Gastrocnemius medialis (tissue), 4 donors: ENCODE measurements around the gene ITGAE. TPM values are rescaled to one million over a fixed set of nuclear protein-coding genes. Genes with fewer than 3 reads are reported as not detected.

Source experiments
- ATAC-seq, 2 donors: fragments of 150-250 bp; one replicate each; pipeline ENCODE4 v1.9.1; 2016
- DNase-seq, 2 donors: peaks; one replicate each; pipeline ENCODE4 v3.0.0-alpha.2; 2019
- H3K27ac ChIP-seq, 4 donors: fragments of 200-600 bp; sonication (generic); 1 replicate in 1 of 4; 2 replicates in 3 of 4; pipeline ENCODE4 v1.5.1; 2016 to 2018; ENCODE audit warnings: mild to moderate bottlenecking in 2 of 4, moderate library complexity in 1 of 4
- H3K27me3 ChIP-seq, 3 donors: fragments of 200-600 bp; sonication (generic) in 2 of 3; 1 replicate in 1 of 3; 2 replicates in 2 of 3; pipeline versions ENCODE4 v1.5.1 to v1.6.0; 2016 to 2019; ENCODE audit warnings: mild to moderate bottlenecking in 1 of 3, moderate library complexity in 1 of 3
- H3K36me3 ChIP-seq, 2 donors: fragments of 200-600 bp; sonication (generic) in 1 of 2; one replicate each; pipeline ENCODE4 v1.5.1; 2017 to 2018
- H3K4me1 ChIP-seq, 2 donors: fragments of 200-600 bp; sonication (generic) in 1 of 2; one replicate each; pipeline ENCODE4 v1.5.1; 2016 to 2017; ENCODE audit warnings: mild to moderate bottlenecking in 2 of 2
- H3K4me3 ChIP-seq, 4 donors: fragments of 200-600 bp; sonication (generic) in 3 of 4; 1 replicate in 1 of 4; 2 replicates in 3 of 4; pipeline ENCODE4 v1.5.1; 2016 to 2019; ENCODE audit warnings: mild to moderate bottlenecking in 2 of 4
- H3K9me3 ChIP-seq, 3 donors: fragments of 200-600 bp; sonication (generic) in 2 of 3; 1 replicate in 1 of 3; 2 replicates in 2 of 3; pipeline ENCODE4 v1.5.1; 2016 to 2019
- POLR2A ChIP-seq, 2 donors: fragments of 450-650 bp; IDR thresholded peaks; one replicate each; pipeline ENCODE4 v1.6.1; 2017; ENCODE audit warnings: antibody characterized with exemption in 2 of 2, mild to moderate bottlenecking in 2 of 2, moderate library complexity in 2 of 2
- in situ Hi-C, 4 donors: fragments of 200-750 bp; cut with MboI; loops; one replicate each; pipeline versions ENCODE4 v1.15.0 to v1.8.0; 2017; ENCODE audit warnings: low sequenced_read_pairs in 4 of 4
- intact Hi-C: fragments of 100-400 bp; cut with DNase I; formaldehyde crosslinking; loops from one replicate; pipeline ENCODE4 v1.15.1; 2023; ENCODE audit warnings: low total_unique reads
- total RNA-seq, 4 donors: library from RNA; depleted of rRNA; stranded (reverse); fragments of >200 nt; gene quantifications; one replicate each; pipeline versions ENCODE4 v1.1.0 to v1.2.3, GENCODE V29; 2016
- TF ChIP-seq, protein P1 (sequence below), 5 experiments: fragments of 450-650 bp in 3 of 5; fragments of 200-600 bp in 2 of 5; sonication (generic) in 2 of 5; IDR thresholded peaks in 4 of 5; conservative IDR thresholded peaks in 1 of 5; 1 replicate in 4 of 5; 2 replicates in 1 of 5; pipeline ENCODE4 v1.5.1; 2016 to 2019; ENCODE audit warnings: antibody characterized with exemption in 5 of 5, mild to moderate bottlenecking in 3 of 5, moderate library complexity in 3 of 5

The ITGAE gene
- total RNA-seq, 4 donors from 2014 or later = 10.8 to 25.0 (median 23.5) TPM

DNA sequence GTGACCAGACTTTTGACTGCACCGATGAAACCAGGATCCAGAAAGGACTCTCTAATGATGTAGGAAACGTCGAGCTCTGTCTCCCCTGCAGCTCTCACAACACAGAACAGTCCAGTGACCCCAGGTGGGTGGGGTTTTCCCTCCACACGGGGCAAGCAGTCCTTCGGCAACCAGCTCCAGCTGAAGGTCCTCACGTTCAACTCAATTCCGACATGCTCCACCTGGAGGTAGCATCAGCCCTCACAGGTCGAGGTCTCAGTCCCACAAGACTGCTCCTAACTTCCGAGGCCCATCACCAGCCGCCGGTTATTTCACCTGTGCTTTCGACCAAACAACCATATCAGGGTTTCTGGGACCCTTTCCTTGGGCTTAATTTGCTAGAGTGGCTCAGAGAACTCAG lies 28.2 kb downstream of the ITGAE start:
- ATAC-seq = no peak
- intact Hi-C loops (no loop called here), in situ Hi-C loops (no loop called here)
- Histone ChIP-seq H3K4me3 (no peak overlapping the region), H3K4me1 (no peaks in the 10 kb centered on the region), H3K27me3 (no peaks in the 10 kb centered on the region), H3K36me3 (no peaks in the 10 kb centered on the region), H3K9me3 (no peaks in the 10 kb centered on the region), H3K27ac (no peak overlapping the region)
- no peak for TF ChIP-seq POLR2A (IDR thresholded peaks at IDR 0.05)
- TF ChIP-seq, protein P1, sequence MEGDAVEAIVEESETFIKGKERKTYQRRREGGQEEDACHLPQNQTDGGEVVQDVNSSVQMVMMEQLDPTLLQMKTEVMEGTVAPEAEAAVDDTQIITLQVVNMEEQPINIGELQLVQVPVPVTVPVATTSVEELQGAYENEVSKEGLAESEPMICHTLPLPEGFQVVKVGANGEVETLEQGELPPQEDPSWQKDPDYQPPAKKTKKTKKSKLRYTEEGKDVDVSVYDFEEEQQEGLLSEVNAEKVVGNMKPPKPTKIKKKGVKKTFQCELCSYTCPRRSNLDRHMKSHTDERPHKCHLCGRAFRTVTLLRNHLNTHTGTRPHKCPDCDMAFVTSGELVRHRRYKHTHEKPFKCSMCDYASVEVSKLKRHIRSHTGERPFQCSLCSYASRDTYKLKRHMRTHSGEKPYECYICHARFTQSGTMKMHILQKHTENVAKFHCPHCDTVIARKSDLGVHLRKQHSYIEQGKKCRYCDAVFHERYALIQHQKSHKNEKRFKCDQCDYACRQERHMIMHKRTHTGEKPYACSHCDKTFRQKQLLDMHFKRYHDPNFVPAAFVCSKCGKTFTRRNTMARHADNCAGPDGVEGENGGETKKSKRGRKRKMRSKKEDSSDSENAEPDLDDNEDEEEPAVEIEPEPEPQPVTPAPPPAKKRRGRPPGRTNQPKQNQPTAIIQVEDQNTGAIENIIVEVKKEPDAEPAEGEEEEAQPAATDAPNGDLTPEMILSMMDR (IDR thresholded peaks at IDR 0.05 in 4 of 5, conservative IDR thresholded peaks at IDR 0.05 in 1 of 5) = no peak
- no peak for DNase-seq

DNA sequence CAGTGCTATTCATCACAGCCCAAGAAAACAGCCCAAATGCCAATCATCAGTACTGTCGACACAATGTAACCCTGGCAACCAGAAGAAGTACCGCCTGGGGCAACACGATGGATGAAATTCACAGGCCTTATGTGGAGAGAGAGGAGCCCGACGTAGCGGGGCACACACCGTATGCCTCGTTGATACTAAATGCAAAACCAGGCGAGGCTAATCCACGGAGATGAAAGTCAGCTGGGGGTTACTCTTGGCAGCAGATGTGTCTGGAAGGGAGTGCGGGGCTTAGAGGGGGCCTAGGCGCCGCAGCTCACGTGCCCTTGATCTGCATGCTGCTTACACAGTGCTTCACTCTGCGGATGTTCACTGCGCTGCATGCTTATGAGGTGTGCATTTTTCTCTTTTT lies 29.8 kb downstream of the ITGAE start:
- Histone ChIP-seq H3K36me3 (no peaks in the 10 kb centered on the region), H3K4me1 (no peaks in the 10 kb centered on the region), H3K27me3 (no peaks in the 10 kb centered on the region), H3K4me3 (no peak overlapping the region), H3K9me3 (no peaks in the 10 kb centered on the region), H3K27ac (no peak overlapping the region)
- intact Hi-C loops (no loop called here), in situ Hi-C loops (no loop called here)
- no peak for DNase-seq
- no peak for ATAC-seq
- TF ChIP-seq, protein P1 (IDR thresholded peaks at IDR 0.05 in 4 of 5, conservative IDR thresholded peaks at IDR 0.05 in 1 of 5) = no peak
- TF ChIP-seq POLR2A (IDR thresholded peaks at IDR 0.05) = no peak

GRCh38 chr17:3770466-3770865 lies 30.5 kb downstream of the ITGAE start:
- in situ Hi-C loops = no loop called here
- no peak for DNase-seq

DNA sequence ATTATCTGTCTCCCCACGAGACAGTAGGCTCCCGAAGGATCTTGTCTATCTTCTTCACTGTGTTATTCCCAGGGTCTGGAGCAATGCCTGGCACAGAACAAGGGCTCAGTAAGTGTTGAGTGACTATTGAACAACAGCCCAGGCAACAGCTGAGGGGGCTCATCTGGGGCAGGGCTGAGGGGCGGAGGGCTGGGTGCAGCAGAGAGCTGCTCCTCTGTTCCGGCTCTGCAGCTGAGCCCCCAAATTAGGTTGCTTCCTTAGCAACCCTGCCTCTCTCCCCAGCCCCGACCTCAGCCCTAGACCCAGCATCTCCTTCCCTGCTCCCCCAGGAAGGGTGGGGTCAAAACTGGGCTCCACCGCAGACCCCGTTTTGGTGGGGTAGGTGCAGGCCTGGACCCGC lies 32.2 kb downstream of the ITGAE start:
- intact Hi-C loops = no loop called here
- ATAC-seq (no peak), DNase-seq (no peak)
- Histone ChIP-seq H3K27me3 (no peaks in the 10 kb centered on the region), H3K9me3 (no peaks in the 10 kb centered on the region), H3K4me3 (no peak overlapping the region), H3K27ac (no peak overlapping the region), H3K4me1 (no peaks in the 10 kb centered on the region), H3K36me3 (no peaks in the 10 kb centered on the region)
- TF ChIP-seq POLR2A (IDR thresholded peaks at IDR 0.05) = no peak
- TF ChIP-seq, protein P1 (IDR thresholded peaks at IDR 0.05 in 4 of 5, conservative IDR thresholded peaks at IDR 0.05 in 1 of 5) = no peak
- in situ Hi-C loops = no loop called here

More at GRCh38 chr17:3770466-3770865, 30.5 kb downstream of the ITGAE start:
- intact Hi-C loops = no loop called here
- no peaks in the 10 kb centered on the region for H3K27me3 ChIP-seq
- H3K36me3 ChIP-seq = no peaks in the 10 kb centered on the region
- TF ChIP-seq, protein P1 (IDR thresholded peaks at IDR 0.05 in 4 of 5, conservative IDR thresholded peaks at IDR 0.05 in 1 of 5) = no peak
- no peak for TF ChIP-seq POLR2A (IDR thresholded peaks at IDR 0.05)
- H3K4me3 ChIP-seq = no peak overlapping the region
- no peak for ATAC-seq
- H3K9me3 ChIP-seq = no peaks in the 10 kb centered on the region
- no peak overlapping the region for H3K27ac ChIP-seq
- H3K4me1 ChIP-seq = no peaks in the 10 kb centered on the region

DNA sequence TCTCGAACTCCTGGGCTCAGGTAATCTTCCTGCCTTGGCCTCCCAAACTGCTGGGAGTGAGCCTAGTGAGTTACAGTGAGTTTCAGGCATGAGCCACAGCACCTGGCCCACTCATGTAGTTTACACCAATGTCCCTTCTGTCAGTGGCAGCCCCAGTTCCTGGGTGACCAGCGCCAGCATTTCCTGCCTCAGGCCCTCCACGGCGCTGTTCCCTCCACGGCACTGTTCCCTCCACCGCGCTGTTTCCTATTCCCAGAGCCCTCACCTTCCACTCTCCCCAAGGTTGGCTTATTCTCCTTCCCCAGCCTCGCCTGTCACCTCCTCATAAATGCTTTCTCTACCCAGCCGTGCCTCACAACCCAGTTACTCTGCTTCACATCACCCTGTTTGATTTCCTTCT lies 32.6 kb downstream of the ITGAE start:
- in situ Hi-C loops = no loop called here
- intact Hi-C loops = no loop called here
- no peak for ATAC-seq

More for the DNA sequence above, 32.6 kb downstream of the ITGAE start:
- H3K27me3 ChIP-seq = no peaks in the 10 kb centered on the region
- no peaks in the 10 kb centered on the region for H3K4me1 ChIP-seq
- TF ChIP-seq, protein P1 (IDR thresholded peaks at IDR 0.05 in 4 of 5, conservative IDR thresholded peaks at IDR 0.05 in 1 of 5) = no peak
- TF ChIP-seq POLR2A (IDR thresholded peaks at IDR 0.05) = no peak
- no peaks in the 10 kb centered on the region for H3K36me3 ChIP-seq
- H3K27ac ChIP-seq = no peak overlapping the region
- no peaks in the 10 kb centered on the region for H3K9me3 ChIP-seq
- H3K4me3 ChIP-seq = no peak overlapping the region
- no peak for DNase-seq
